ENCODE results near the gene CLN5.

DNA sequence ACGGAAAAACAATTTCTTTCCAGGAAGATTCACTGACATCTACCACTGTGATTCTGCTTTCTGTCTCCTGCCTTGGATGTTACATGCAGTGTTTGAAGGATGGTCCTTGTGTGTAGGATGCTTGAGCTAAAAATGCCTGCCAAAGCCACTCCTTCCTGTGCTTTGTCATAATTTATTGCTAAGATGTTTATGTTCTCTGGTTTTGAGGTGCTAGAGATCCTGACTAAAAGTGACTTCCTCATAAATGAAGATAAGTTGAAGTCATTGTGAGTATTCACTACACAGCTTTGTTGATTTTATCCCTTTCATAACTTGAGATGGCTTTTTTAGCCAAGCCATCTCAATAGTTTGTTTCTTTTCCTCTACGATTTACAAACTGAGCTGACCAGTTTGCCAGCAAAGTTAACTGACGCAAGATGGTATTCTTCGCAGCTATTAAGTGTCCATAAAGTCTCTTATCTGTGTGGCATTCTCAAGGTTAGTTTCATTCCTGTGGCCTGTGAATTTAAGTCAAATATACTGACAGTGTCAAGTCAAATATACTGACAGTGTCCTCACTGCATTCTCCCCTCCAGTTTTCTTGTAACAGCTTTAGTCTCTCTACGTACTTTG is 50.8 kb downstream of the CLN5 start:
- TF ChIP-seq, protein P1, sequence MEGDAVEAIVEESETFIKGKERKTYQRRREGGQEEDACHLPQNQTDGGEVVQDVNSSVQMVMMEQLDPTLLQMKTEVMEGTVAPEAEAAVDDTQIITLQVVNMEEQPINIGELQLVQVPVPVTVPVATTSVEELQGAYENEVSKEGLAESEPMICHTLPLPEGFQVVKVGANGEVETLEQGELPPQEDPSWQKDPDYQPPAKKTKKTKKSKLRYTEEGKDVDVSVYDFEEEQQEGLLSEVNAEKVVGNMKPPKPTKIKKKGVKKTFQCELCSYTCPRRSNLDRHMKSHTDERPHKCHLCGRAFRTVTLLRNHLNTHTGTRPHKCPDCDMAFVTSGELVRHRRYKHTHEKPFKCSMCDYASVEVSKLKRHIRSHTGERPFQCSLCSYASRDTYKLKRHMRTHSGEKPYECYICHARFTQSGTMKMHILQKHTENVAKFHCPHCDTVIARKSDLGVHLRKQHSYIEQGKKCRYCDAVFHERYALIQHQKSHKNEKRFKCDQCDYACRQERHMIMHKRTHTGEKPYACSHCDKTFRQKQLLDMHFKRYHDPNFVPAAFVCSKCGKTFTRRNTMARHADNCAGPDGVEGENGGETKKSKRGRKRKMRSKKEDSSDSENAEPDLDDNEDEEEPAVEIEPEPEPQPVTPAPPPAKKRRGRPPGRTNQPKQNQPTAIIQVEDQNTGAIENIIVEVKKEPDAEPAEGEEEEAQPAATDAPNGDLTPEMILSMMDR (IDR thresholded peaks at IDR 0.05): no peak
- TF ChIP-seq POLR2AphosphoS5 (IDR thresholded peaks at IDR 0.05; ENCODE audit: insufficient read depth in 1 of 2, low read depth in 1 of 2) (no peak), POLR2A (IDR thresholded peaks at IDR 0.05) (no peak)

Data from vagina (tissue), 2 donors.